ENCODE data around the gene THAP11.

THAP11 gene

DNA sequence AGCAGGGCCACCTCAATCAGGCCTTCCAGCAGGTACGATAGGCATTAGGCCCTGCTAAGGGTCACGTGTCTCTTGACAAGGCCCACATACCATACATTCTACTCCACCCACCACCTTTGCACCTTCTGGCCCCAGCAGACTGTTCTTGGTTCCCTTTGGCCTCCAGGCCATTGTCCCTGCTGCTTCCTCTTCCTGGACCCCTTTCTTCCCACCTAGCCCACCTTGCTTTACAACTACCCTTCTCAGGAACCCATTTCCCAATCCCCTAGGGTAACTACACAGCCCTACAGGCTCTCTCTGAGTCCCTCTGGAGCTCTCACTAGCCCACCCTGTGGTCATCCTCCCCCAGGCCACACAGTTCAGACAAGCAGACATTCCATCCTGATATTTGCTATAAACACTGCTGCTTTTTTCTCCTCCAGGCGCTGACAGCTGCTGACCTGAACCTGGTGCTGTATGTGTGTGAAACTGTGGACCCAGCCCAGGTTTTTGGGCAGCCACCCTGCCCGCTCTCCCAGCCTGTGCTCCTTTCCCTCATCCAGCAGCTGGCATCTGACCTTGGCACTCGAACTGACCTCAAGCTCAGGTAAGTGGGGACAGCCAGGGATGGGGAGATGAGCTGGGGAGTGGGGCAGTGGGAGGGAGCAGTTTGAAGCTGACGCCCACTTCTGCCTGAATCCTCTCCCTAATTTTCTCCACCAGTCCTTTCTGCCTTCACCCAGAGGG is 41.2 kb downstream of the THAP11 start:
- DNase-seq (ENCODE audit: low read depth in 3 of 3, low spot score in 1 of 3): no peak

GRCh38 chr16:67883872-67884261 is 41.7 kb downstream of the THAP11 start:
- DNase-seq (ENCODE audit: low read depth in 3 of 3, low spot score in 1 of 3): peak; percentile 34 to 66 (median 55)

GRCh38 chr16:67884684-67885083 is 42.6 kb downstream of the THAP11 start, which contains the start of gene NRN1L:
Gene NRN1L (plus strand): TSS chr16:67884885. CDS start chr16:67884904, 19 bp downstream.
- no peak for DNase-seq (ENCODE audit: low read depth in 3 of 3, low spot score in 1 of 3)

DNA sequence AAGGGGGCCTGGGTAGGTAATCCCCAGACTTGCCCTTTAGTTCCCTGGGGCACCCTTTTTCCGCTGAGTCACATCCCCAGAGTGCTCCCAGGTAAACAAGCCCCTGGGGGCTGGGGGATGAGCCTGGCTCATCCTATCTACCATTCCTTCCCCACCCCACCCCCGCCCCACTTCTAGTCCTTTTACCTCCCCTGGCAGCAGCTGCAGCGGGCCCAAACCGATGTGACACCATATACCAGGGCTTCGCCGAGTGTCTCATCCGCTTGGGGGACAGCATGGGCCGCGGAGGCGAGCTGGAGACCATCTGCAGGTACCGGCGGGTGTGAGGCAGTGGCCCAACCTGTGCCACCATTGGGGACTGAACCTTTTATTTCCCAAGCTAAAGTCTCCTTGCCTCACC is 43.4 kb downstream of the THAP11 start:
- no peak for DNase-seq (ENCODE audit: low read depth in 3 of 3, low spot score in 1 of 3)

GRCh38 chr16:67885976-67886375 is 43.9 kb downstream of the THAP11 start:
- DNase-seq (ENCODE audit: low read depth in 3 of 3, low spot score in 1 of 3): no peak

DNA sequence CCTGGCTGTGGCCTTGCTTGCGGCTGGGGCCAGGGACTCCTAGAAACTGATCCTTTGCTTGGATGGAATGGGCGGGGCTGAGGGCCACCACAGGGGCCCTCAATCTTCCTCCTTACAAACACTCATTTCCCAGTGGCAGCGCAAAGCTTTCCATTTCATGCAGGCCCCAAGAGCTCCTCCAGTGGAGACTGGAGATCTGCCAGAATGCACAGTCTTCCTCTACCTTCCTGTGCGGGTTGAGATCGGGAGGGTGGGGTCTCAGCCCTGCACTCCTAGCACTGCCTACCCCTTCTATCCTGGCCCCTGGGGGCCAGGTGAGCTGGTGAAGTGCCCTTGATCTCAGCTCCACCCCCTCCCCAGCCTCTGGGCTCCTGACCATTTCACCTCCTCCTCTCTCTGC is 44.3 kb downstream of the THAP11 start:
- no peak for DNase-seq (ENCODE audit: low read depth in 3 of 3, low spot score in 1 of 3)

DNA sequence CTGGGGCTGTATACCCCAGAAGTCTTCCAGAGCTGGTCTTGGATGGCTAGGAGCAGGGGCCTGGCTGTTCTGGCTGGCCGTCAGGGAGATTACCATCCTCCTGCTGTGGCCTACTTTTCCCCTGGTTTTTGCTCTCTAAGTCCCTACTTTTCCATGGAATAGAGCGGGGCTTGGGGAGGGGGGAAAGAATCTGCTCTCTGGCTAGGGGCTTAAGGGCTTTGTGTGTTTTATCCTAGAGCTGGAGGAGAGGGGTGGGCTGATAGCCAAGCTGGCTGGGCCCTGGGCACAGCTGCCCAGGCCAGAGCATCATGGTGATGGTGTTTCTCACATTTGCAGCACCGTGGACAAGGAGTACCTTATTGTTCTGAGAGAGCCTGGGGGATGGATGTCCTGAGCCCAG is 46.2 kb downstream of the THAP11 start:
- no peak for DNase-seq (ENCODE audit: low read depth in 3 of 3, low spot score in 1 of 3)

DNA sequence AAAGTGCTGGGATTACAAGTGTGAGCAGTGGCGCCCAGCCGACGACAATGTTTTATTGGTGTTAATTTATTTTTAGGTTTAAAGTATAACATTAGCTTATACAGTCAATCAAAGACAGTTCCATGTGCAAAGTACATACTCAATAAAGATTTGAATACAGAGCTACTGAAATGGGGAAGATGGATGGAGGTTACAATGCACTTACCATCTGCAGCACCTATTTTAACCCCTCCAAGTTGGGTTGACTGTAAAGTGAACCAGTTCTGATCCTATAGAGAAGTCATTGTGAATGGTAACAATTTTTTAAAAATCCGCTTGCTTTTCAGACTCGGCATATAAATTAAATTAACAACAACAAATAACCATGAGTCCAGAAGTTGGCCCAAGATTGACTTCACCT is 50.3 kb downstream of the THAP11 start:
- DNase-seq (ENCODE audit: low read depth in 3 of 3, low spot score in 1 of 3): no peak

DNA sequence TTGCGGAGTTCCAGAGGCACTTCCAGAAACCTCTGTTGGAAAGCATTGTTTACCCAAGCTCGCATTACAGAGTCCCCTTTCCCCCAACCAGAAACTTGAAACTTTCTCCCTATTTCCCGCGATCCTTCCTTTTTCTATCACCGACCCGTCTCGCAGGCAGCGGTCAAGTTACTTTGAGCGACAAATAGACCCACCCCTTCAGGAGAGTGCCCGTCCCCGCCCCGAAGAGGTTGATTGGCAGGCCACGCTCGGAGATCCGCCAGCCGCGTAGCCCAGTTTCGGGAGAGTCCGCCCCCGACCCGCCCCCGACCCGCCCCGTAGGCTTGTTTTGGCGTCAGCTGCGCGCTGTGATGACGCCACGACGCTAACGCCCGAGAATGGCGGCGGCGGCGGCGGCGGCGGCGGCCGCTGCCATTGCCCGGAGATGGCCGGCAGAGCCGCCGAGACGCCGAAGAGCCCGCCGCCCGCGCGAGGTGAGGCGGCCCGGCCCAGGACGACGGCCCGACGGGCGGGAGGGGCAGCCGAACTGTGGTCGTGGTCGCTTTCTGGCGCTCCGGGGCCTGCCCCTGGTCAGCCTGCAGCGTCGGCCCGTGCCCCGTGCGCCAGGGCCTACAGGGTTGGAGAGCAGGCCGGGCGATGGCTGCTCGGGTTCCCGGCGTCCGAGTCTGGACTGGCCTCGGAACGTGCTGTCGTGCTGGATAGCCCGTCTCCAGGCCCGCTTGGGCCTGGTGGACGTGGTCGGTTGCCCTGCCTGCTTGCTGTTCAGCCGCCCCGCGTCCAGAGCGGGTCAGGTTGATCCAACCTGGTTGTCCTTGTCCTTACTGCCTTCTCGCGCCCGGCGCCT is 51.0 kb downstream of the THAP11 start, which contains the start of gene PSKH1:
Gene PSKH1, plus strand, starts transcription at position 356 of the 844 bp plus-strand sequence. CDS start 15,496 bp downstream, outside the sequence.
- peak; percentile 73 to 90 (median 82) for DNase-seq (ENCODE audit: low read depth in 3 of 3, low spot score in 1 of 3)

Data from stimulated activated CD4-positive, alpha-beta T cell treated with anti-CD3 and anti-CD28 coated beads, TNF-alpha, amount 100 ng/mL, for 1 hour (primary cell).